Stimulated activated naive B cell treated with anti-CD40 and anti-IgM and Interleukin-4, amounts not matched to agents 10 μg/mL and 1 μg/mL and 100 μg/mL, for 72 hours (primary cell): ENCODE results near the gene HIRIP3.
A peak's percentile ranks its signal among the peaks of the same experiment; 100 is the strongest.

Source experiments
- ATAC-seq, 2 donors: fragments of 150-1000 bp; cut with Tn5 transposase; replicated peaks; 2 replicates each; pipeline ENCODE4 v1.10.0; 2021; ENCODE audit warnings: moderate library complexity in 1 of 2
- DNase-seq: peaks from one replicate; pipeline ENCODE4 v3.0.0; 2021
- H3K27ac Mint-ChIP-seq: one replicate; pipeline ENCODE4 v1.8.0; 2022; ENCODE audit warnings: mild to moderate bottlenecking, mixed read lengths
- H3K27me3 Mint-ChIP-seq, 2 donors: one replicate each; pipeline ENCODE4 v1.8.0; 2022; ENCODE audit warnings: mixed read lengths in 2 of 2
- H3K36me3 Mint-ChIP-seq, 2 donors: one replicate each; pipeline ENCODE4 v1.8.0; 2022; ENCODE audit warnings: mixed read lengths in 2 of 2, mild to moderate bottlenecking in 1 of 2
- H3K4me1 Mint-ChIP-seq, 2 donors: one replicate each; pipeline ENCODE4 v1.8.0; 2022; ENCODE audit warnings: mixed read lengths in 2 of 2, mild to moderate bottlenecking in 1 of 2
- H3K4me3 Mint-ChIP-seq, 2 donors: one replicate each; pipeline ENCODE4 v1.8.0; 2022; ENCODE audit warnings: mild to moderate bottlenecking in 2 of 2, mixed read lengths in 2 of 2, moderate library complexity in 1 of 2
- H3K9me3 Mint-ChIP-seq, 2 donors: one replicate each; pipeline ENCODE4 v1.8.0; 2022; ENCODE audit warnings: mixed read lengths in 2 of 2, mild to moderate bottlenecking in 1 of 2

Gene HIRIP3

GRCh38 chr16:29987371-29988085, 7.9 kb downstream of the HIRIP3 start:
- ATAC-seq: no peak
- H3K27ac Mint-ChIP-seq: no peak overlapping the region
- no peak overlapping the region for H3K4me3 Mint-ChIP-seq
- H3K9me3 Mint-ChIP-seq: no peaks in the 10 kb centered on the region
- H3K36me3 Mint-ChIP-seq: peaks cover 48 to 67% of the 10 kb centered on the region in 2 donors
- H3K4me1 Mint-ChIP-seq: peaks cover 5% of the 10 kb centered on the region in 2 donors
- H3K27me3 Mint-ChIP-seq: no peaks in the 10 kb centered on the region
- DNase-seq: no peak

GRCh38 chr16:29986931-29987330, 8.5 kb downstream of the HIRIP3 start:
- DNase-seq (no peak), ATAC-seq (no peak)
- Mint-ChIP-seq H3K4me1 (peaks cover 5% of the 10 kb centered on the region in 2 donors), H3K27me3 (no peaks in the 10 kb centered on the region), H3K27ac (no peak overlapping the region), H3K4me3 (no peak overlapping the region), H3K9me3 (no peaks in the 10 kb centered on the region), H3K36me3 (peaks cover 47 to 70% of the 10 kb centered on the region in 2 donors)

- peak overlapping the region; percentile 10 for H3K27ac Mint-ChIP-seq
- peaks cover 5% of the 10 kb centered on the region in 2 donors for H3K4me1 Mint-ChIP-seq
- peaks cover 47 to 67% of the 10 kb centered on the region in 2 donors for H3K36me3 Mint-ChIP-seq
- no peaks in the 10 kb centered on the region for H3K27me3 Mint-ChIP-seq
- H3K9me3 Mint-ChIP-seq: no peaks in the 10 kb centered on the region
- H3K4me3 Mint-ChIP-seq: no peak overlapping the region
- ATAC-seq: no peak
- no peak for DNase-seq
Observed at GRCh38 chr16:29986231-29986630, 9.2 kb downstream of the HIRIP3 start.

DNA sequence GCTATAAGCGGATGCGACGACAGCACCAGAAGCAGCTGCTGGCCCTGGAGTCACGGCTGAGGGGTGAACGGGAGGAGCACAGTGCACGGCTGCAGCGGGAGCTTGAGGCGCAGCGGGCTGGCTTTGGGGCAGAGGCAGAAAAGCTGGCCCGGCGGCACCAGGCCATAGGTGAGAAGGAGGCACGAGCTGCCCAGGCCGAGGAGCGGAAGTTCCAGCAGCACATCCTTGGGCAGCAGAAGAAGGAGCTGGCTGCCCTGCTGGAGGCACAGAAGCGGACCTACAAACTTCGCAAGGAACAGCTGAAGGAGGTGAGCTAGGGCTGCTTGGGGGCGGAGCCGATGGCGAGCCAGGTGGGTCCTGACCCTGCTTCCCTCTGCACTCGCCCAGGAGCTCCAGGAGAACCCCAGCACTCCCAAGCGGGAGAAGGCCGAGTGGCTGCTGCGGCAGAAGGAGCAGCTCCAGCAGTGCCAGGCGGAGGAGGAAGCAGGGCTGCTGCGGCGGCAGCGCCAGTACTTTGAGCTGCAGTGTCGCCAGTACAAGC, 10.1 kb downstream of the HIRIP3 start:
- H3K27ac Mint-ChIP-seq: no peak overlapping the region
- H3K36me3 Mint-ChIP-seq: peaks cover 47 to 65% of the 10 kb centered on the region in 2 donors
- DNase-seq: no peak
- H3K4me3 Mint-ChIP-seq: no peak overlapping the region
- no peaks in the 10 kb centered on the region for H3K27me3 Mint-ChIP-seq
- no peak for ATAC-seq
- H3K9me3 Mint-ChIP-seq: no peaks in the 10 kb centered on the region
- peaks cover 5% of the 10 kb centered on the region in 2 donors for H3K4me1 Mint-ChIP-seq

- Mint-ChIP-seq H3K27ac (peak overlapping the region; percentile 37), H3K4me1 (peaks cover 5% of the 10 kb centered on the region in 2 donors), H3K27me3 (no peaks in the 10 kb centered on the region), H3K9me3 (no peaks in the 10 kb centered on the region), H3K36me3 (peaks cover 49 to 67% of the 10 kb centered on the region in 2 donors), H3K4me3 (no peak overlapping the region)
- DNase-seq (no peak), ATAC-seq (no peak)
Observed at GRCh38 chr16:29984764-29985147, 10.7 kb downstream of the HIRIP3 start.

GRCh38 chr16:29984137-29984763, 11.2 kb downstream of the HIRIP3 start:
- H3K9me3 Mint-ChIP-seq: no peaks in the 10 kb centered on the region
- no peak overlapping the region for H3K4me3 Mint-ChIP-seq
- no peak overlapping the region for H3K27ac Mint-ChIP-seq
- peaks cover 49 to 68% of the 10 kb centered on the region in 2 donors for H3K36me3 Mint-ChIP-seq
- ATAC-seq (no peak), DNase-seq (no peak)
- H3K27me3 Mint-ChIP-seq: no peaks in the 10 kb centered on the region
- peaks cover 5% of the 10 kb centered on the region in 2 donors for H3K4me1 Mint-ChIP-seq

DNA sequence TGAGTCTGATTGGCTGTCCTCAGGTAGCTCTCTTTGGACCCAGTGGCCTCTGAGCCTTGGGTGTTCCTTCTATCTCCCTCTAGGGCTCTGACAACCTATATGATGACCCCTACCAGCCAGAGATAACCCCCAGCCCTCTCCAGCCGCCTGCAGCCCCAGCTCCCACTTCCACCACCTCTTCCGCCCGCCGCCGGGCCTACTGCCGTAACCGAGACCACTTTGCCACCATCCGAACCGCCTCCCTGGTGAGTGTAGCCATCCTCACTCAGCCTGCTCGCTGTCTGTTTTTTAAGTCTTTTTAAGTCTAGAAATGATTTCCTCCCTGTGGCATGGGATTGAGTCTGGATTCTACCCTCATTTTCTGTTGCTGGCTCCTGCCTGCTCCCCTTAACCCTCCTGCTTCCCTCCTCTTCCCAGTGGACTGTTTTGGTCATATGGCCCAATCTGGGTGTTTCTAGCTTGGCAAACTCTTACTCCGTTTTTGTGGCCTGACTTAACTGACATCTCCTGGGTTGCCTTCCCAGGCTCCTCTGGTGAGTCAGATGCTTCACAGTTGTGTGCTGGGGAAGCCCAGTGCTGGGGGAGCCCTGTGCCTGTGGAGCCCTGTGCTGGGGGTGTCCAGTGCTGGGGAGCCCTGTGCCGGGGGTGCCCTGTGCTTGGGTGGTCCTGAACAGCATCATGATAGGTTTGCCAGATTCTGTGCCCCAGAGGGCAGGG, 11.8 kb downstream of the HIRIP3 start:
- Mint-ChIP-seq H3K36me3 (peaks cover 52 to 69% of the 10 kb centered on the region in 2 donors), H3K27me3 (no peaks in the 10 kb centered on the region), H3K9me3 (no peaks in the 10 kb centered on the region), H3K4me1 (peaks cover 4 to 10% of the 10 kb centered on the region in 2 donors), H3K4me3 (no peak overlapping the region), H3K27ac (no peak overlapping the region)
- ATAC-seq (no peak), DNase-seq (no peak)

- H3K27ac Mint-ChIP-seq: peak overlapping the region; percentile 27
- ATAC-seq (no peak), DNase-seq (no peak)
- H3K9me3 Mint-ChIP-seq: no peaks in the 10 kb centered on the region
- H3K4me1 Mint-ChIP-seq: peaks cover 7 to 17% of the 10 kb centered on the region in 2 donors
- no peaks in the 10 kb centered on the region for H3K27me3 Mint-ChIP-seq
- H3K36me3 Mint-ChIP-seq: peaks cover 51 to 67% of the 10 kb centered on the region in 2 donors
- no peak overlapping the region for H3K4me3 Mint-ChIP-seq
Observed at GRCh38 chr16:29982560-29983419, 12.6 kb downstream of the HIRIP3 start.

DNA sequence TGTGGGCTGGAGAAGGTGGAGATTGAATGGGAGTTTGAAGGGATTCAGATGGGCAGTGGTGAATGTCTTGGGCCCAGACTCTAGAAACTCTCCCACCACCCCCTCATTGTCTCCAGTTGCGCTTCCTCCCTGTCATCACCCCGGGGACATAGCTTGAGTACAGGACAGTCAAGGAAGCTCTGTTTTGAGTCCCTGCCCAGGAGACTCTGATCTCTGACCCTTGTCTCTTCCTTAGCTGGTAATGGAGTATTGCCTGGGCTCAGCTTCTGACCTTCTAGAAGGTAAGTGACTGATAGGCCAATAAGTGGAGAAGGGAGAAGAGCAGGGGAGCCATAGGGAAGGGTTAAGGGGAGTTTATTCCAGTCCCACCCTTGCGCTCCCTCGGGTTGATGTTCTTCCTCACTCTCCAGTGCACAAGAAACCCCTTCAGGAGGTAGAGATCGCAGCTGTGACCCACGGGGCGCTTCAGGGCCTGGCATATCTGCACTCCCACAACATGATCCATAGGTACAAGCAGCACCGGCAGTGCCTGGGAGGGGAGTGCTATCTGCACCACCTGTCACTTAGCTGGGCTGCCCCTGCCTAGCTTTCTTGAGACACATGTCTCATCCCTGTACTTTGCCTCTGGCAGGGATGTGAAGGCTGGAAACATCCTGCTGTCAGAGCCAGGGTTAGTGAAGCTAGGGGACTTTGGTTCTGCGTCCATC, 16.7 kb downstream of the HIRIP3 start:
- no peaks in the 10 kb centered on the region for H3K27me3 Mint-ChIP-seq
- DNase-seq (no peak), ATAC-seq (no peak)
- H3K36me3 Mint-ChIP-seq: peaks cover 31 to 45% of the 10 kb centered on the region in 2 donors
- H3K9me3 Mint-ChIP-seq: no peaks in the 10 kb centered on the region
- peak overlapping the region; percentile 76 for H3K27ac Mint-ChIP-seq
- H3K4me3 Mint-ChIP-seq: no peak overlapping the region
- peaks cover 25 to 47% of the 10 kb centered on the region in 2 donors for H3K4me1 Mint-ChIP-seq

GRCh38 chr16:29978081-29978480, 17.3 kb downstream of the HIRIP3 start:
- peak overlapping the region; percentile 76 for H3K27ac Mint-ChIP-seq
- H3K36me3 Mint-ChIP-seq: peaks cover 28 to 47% of the 10 kb centered on the region in 2 donors
- H3K9me3 Mint-ChIP-seq: peaks cover 0 to 1% of the 10 kb centered on the region in 2 donors
- peaks cover 29 to 52% of the 10 kb centered on the region in 2 donors for H3K4me1 Mint-ChIP-seq
- no peaks in the 10 kb centered on the region for H3K27me3 Mint-ChIP-seq
- no peak for DNase-seq
- ATAC-seq: no peak
- H3K4me3 Mint-ChIP-seq: no peak overlapping the region

- no peaks in the 10 kb centered on the region for H3K27me3 Mint-ChIP-seq
- peaks cover 0 to 5% of the 10 kb centered on the region in 2 donors for H3K9me3 Mint-ChIP-seq
- peaks cover 32 to 44% of the 10 kb centered on the region in 2 donors for H3K36me3 Mint-ChIP-seq
- peaks cover 30 to 56% of the 10 kb centered on the region in 2 donors for H3K4me1 Mint-ChIP-seq
- ATAC-seq: no peak
- no peak overlapping the region for H3K27ac Mint-ChIP-seq
- no peak overlapping the region for H3K4me3 Mint-ChIP-seq
- DNase-seq: no peak
Observed at GRCh38 chr16:29977063-29977825, 18.2 kb downstream of the HIRIP3 start.

GRCh38 chr16:29975811-29976511, 19.5 kb downstream of the HIRIP3 start:
- H3K27ac Mint-ChIP-seq: peak overlapping the region; percentile 73

More at GRCh38 chr16:29975811-29976511, 19.5 kb downstream of the HIRIP3 start:
- DNase-seq: no peak
- ATAC-seq: no peak
- peaks cover 0 to 5% of the 10 kb centered on the region in 2 donors for H3K9me3 Mint-ChIP-seq
- H3K4me3 Mint-ChIP-seq: peak overlapping the region; percentile 96 to 97
- H3K36me3 Mint-ChIP-seq: peaks cover 36 to 52% of the 10 kb centered on the region in 2 donors
- H3K27me3 Mint-ChIP-seq: no peaks in the 10 kb centered on the region
- peaks cover 30 to 61% of the 10 kb centered on the region in 2 donors for H3K4me1 Mint-ChIP-seq
